ENCODE results near the gene GPATCH8. TPM values are rescaled to one million over a fixed set of nuclear protein-coding genes. Genes with fewer than 3 reads are reported as not detected.
"Not testable (repeated sequence)": the region's sequence is repeated elsewhere in the genome, so short reads cannot be mapped to it uniquely, and the experiment has no call there.

Gene GPATCH8
- total RNA-seq, 1 experiment from 2014 or later, result 39.4 TPM

- ChIA-PET POLR2A (ENCODE audit: unreplicated experiment) (no interaction called here), CTCF (no interaction called here)
- no TSS peak for BruUV-seq (replicated peaks)
These were observed 108.4 kb downstream of the GPATCH8 start for GRCh38 chr17:44394833-44395232.

GRCh38 chr17:44394112-44394511, 109.1 kb downstream of the GPATCH8 start:
- BruUV-seq (replicated peaks); CTCF ChIA-PET: not testable (repeated sequence)

More at GRCh38 chr17:44394833-44395232, 108.4 kb downstream of the GPATCH8 start:
- intact Hi-C loops (cut with micrococcal nuclease; ENCODE audit: unreplicated experiment), result no loop called here
- no peak overlapping the region for H3K4me2 ChIP-seq
- no peaks in the 10 kb centered on the region for H4K20me1 ChIP-seq (ENCODE audit: insufficient read depth)
- no peak overlapping the region for H3K27ac ChIP-seq
- no peak overlapping the region for H3K4me3 ChIP-seq
- H3K79me2 ChIP-seq (ENCODE audit: low read depth), result no peaks in the 10 kb centered on the region
- H3K4me1 ChIP-seq (replicated peaks; ENCODE audit: insufficient read depth), result no peaks in the 10 kb centered on the region
- no peaks in the 10 kb centered on the region for H3K27me3 ChIP-seq (ENCODE audit: insufficient read depth, low read depth)
- no peaks in the 10 kb centered on the region for H3K9me3 ChIP-seq (ENCODE audit: insufficient read depth, low read depth)
- H3K36me3 ChIP-seq (ENCODE audit: low read depth), result no peaks in the 10 kb centered on the region
- H2AFZ ChIP-seq, result no peak overlapping the region
- TF ChIP-seq, protein P1, sequence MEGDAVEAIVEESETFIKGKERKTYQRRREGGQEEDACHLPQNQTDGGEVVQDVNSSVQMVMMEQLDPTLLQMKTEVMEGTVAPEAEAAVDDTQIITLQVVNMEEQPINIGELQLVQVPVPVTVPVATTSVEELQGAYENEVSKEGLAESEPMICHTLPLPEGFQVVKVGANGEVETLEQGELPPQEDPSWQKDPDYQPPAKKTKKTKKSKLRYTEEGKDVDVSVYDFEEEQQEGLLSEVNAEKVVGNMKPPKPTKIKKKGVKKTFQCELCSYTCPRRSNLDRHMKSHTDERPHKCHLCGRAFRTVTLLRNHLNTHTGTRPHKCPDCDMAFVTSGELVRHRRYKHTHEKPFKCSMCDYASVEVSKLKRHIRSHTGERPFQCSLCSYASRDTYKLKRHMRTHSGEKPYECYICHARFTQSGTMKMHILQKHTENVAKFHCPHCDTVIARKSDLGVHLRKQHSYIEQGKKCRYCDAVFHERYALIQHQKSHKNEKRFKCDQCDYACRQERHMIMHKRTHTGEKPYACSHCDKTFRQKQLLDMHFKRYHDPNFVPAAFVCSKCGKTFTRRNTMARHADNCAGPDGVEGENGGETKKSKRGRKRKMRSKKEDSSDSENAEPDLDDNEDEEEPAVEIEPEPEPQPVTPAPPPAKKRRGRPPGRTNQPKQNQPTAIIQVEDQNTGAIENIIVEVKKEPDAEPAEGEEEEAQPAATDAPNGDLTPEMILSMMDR (conservative IDR thresholded peaks at IDR 0.05), result no peak
- no peak for TF ChIP-seq EZH2 (IDR thresholded peaks at IDR 0.05; ENCODE audit: low read depth)
- DNase-seq, result no peak
- H3F3A ChIP-seq (ENCODE audit: insufficient read depth, low read depth), result peaks cover 4% of the 10 kb centered on the region
- no peaks in the 10 kb centered on the region for H3K9me2 ChIP-seq (ENCODE audit: insufficient read depth)

DNA sequence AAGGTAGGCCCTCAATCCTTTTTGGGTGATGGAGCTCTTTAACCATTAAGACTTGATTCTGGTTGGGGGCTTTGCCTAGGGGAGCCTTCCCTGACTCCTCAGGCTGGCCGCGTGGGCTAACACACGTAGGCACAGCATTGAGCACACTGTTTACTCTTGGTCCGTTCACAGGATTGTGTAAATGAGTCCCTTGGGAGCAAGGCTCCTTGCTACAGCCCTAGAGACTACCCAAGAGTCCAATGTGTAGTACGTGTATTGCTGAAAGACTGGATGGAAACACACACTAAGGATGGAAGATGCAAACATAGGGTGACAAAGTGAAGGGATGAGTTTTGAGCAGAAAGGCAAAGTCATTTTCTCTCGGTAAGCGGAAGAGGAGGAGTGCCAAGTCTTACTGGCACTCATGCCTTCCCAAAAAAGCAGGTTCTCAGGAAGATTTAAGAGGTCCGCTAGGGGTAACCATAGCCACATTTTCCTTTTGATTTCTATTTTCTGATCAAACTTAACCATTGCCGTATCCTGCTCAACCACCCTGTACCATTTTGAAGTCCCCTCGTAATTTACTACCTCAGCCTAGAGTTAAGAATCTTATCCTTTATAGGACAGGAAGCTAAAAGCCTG, 112.8 kb downstream of the GPATCH8 start:
- CTCF ChIA-PET, result interaction anchor here (0.6 kb wide), 1 partner anchor 16 kb away, joined by 5 read pairs; no protein-coding TSS in a partner anchor

More at GRCh38 chr17:44394112-44394511, 109.1 kb downstream of the GPATCH8 start:
- H3K27me3 ChIP-seq (ENCODE audit: insufficient read depth, low read depth); H2AFZ ChIP-seq; H4K20me1 ChIP-seq (ENCODE audit: insufficient read depth); H3K4me1 ChIP-seq (replicated peaks; ENCODE audit: insufficient read depth); H3K9me2 ChIP-seq (ENCODE audit: insufficient read depth); H3K79me2 ChIP-seq (ENCODE audit: low read depth); H3K9me3 ChIP-seq (ENCODE audit: insufficient read depth, low read depth); H3K36me3 ChIP-seq (ENCODE audit: low read depth); H3K27ac ChIP-seq; H3F3A ChIP-seq (ENCODE audit: insufficient read depth, low read depth); H3K4me3 ChIP-seq; intact Hi-C loops (cut with micrococcal nuclease; ENCODE audit: unreplicated experiment); DNase-seq; H3K4me2 ChIP-seq: not testable (repeated sequence)
- POLR2A ChIA-PET (ENCODE audit: unreplicated experiment), result interaction anchor here (0.7 kb wide), 1 partner anchor 31 kb away, joined by 11 read pairs; no protein-coding TSS in a partner anchor

More for the DNA sequence above, 112.8 kb downstream of the GPATCH8 start:
- no TSS peak for BruUV-seq (replicated peaks)
- no peak for DNase-seq
- no peaks in the 10 kb centered on the region for H3K4me1 ChIP-seq (replicated peaks; ENCODE audit: insufficient read depth)
- no peak overlapping the region for H3K4me3 ChIP-seq
- H4K20me1 ChIP-seq (ENCODE audit: insufficient read depth), result no peaks in the 10 kb centered on the region
- H3K27ac ChIP-seq, result no peak overlapping the region
- TF ChIP-seq, protein P1 (conservative IDR thresholded peaks at IDR 0.05), result no peak
- no peak for TF ChIP-seq EZH2 (IDR thresholded peaks at IDR 0.05; ENCODE audit: low read depth)
- intact Hi-C loops (cut with micrococcal nuclease; ENCODE audit: unreplicated experiment), result no loop called here
- no peaks in the 10 kb centered on the region for H3K79me2 ChIP-seq (ENCODE audit: low read depth)
- H3K4me2 ChIP-seq, result no peak overlapping the region
- no peak overlapping the region for H2AFZ ChIP-seq
- H3K27me3 ChIP-seq (ENCODE audit: insufficient read depth, low read depth), result no peaks in the 10 kb centered on the region
- H3K9me2 ChIP-seq (ENCODE audit: insufficient read depth), result no peaks in the 10 kb centered on the region
- POLR2A ChIA-PET (ENCODE audit: unreplicated experiment), result interaction anchor here (0.6 kb wide), 1 partner anchor 145 kb away, joined by 5 read pairs; no protein-coding TSS in a partner anchor
- H3K9me3 ChIP-seq (ENCODE audit: insufficient read depth, low read depth), result no peaks in the 10 kb centered on the region
- H3K36me3 ChIP-seq (ENCODE audit: low read depth), result no peaks in the 10 kb centered on the region
- peaks cover 4% of the 10 kb centered on the region for H3F3A ChIP-seq (ENCODE audit: insufficient read depth, low read depth)
